ENCODE data around the gene DNAH10.

DNA sequence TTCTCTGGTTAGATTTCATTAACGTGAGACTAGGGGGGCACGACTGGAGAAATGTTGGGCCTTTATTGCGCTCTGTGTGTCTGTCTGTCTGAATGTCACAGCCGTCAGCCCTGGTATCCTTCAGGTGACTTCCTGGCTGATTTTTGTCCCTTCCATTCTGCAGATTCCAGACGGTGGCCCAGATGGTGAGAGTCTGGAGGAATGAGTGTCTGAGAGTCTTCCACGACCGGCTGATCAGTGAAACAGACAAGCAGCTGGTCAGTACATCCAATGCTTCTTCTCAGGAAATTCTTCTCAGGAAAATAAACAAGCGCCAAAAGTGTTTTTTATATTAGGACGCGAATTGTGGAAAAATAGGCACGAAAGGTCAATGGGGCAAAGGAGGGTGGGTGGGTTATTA, 117.0 kb downstream of the DNAH10 start:
- TF ChIP-seq REST (IDR thresholded peaks at IDR 0.05; ENCODE audit: low read depth), result no peak
- TF ChIP-seq TEAD4 (IDR thresholded peaks at IDR 0.05), result no peak
- TF ChIP-seq CEBPB (IDR thresholded peaks at IDR 0.05), result no peak
- no peak for TF ChIP-seq TAF1 (IDR thresholded peaks at IDR 0.05; ENCODE audit: low read depth)

All from Ishikawa (cell line).